Activated T-cell treated with anti-CD3 and anti-CD28 coated beads, Interleukin-2, amount 50 U/mL, for 1 hour (primary cell): ENCODE results near the gene DR1.
A peak's percentile ranks its signal among the peaks of the same experiment; 100 is the strongest.

Source experiments
- DNase-seq: peaks from one replicate; pipeline ENCODE4 v3.0.0-alpha.2; 2020

Gene DR1

DNA sequence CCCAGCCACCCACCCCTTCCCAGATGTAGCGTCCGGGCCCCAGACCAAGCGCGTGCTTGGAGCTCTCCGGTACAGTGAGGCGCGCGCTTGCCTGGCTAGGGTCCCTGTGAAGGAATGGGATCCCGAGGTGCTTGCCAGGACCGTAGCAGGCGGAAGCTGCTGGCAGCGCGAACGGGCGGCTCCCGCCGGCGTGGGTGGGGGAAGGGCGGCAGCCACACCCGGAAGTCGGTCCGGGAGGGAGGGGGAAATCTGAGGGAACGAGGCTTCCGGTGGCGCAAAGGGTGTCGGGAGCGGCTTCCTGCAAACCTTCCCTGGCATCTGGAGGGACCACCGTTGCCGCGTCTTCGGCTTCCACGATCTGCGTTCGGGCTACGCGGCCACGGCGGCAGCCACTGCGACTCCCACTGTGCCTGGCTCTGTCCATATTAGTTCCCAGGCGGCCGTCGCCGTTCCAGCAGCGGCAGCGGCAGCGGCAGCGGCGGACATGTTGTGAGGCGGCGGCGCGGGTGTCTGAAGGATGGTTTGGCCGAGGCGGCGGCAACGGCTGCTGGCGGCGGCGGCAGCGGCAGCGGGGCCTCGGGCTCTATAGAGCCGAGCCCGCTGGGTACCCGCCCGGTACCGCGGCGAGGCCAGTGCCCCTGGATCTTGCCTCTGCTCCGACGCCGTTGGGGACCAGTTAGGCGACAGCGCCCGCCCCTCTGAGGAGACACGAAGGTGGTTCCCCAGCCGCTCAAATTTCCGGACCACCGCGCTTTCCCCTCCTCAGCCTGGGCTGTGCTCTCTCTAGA is at the start of gene DR1:
Gene DR1 (plus strand): TSS at position 275 of the 788 bp plus-strand sequence. CDS start 739 bp downstream, outside the sequence.
- peak; percentile 91 for DNase-seq

DNA sequence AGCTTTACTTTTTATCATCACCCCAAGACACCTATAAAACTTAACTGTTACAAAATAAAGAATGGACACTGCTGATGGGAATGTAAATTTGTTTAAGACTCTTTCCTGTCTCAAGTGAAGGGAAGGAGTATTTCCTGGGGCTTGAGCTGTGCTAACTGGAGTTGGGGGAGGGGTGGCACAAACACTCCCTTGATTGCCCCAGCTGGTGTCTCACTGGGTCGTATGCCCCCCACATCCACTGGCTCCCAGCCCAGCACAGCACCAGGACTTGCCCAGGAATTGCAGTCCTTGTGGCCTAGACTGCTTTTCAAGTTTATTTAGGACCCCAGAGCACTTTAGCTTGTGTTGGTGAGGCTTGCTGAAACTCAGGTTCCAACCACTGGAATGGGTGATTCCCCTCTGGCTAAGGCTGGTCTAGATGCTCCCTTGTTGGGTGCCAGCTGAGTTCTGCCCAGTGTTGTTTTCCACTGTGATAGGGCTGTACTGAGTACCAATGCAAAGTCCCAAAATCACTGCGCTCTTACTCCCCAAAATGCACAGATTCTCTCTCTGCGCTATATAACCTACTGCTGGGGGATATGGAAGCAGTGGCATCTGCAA is 49.1 kb upstream of the DR1 start:
- DNase-seq: no peak

DNA sequence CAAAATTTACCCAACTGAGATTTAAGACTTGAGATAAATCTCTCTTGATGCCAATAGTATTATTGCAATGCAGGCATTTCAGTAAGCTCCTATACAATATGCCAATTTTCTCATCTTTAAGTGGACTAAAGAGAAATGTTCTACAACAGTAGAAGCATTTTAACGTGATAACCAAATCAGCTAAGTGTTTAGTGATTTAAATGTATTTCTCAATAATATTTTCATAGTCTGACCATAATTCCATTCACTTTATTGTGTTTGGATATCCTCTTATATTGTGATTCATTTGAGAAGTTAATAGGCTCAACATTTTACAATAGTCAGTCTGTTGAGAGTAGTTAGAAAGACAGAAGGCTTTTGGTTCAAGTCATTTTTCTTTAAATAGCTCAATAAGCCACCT is 44.6 kb upstream of the DR1 start:
- no peak for DNase-seq

DNA sequence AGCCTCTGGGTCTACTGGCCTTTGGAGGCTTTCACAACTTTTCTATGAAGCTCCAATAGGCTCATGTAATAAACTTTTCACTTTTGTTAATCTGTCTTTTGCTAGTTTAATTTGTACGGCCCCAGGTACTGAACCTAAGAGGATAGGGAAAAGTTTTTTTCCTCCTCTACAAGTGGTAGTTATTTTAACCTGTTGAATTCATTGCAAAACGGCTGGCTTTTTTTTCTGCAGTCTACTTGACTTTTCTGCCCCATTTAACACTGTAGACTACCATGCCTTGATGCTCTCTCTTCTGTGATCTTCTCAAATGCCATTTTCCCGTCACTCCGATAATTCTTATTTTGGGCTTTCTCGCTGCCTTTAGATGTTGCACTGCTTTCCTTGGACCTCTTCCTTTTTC is 43.6 kb upstream of the DR1 start:
- no peak for DNase-seq

DNA sequence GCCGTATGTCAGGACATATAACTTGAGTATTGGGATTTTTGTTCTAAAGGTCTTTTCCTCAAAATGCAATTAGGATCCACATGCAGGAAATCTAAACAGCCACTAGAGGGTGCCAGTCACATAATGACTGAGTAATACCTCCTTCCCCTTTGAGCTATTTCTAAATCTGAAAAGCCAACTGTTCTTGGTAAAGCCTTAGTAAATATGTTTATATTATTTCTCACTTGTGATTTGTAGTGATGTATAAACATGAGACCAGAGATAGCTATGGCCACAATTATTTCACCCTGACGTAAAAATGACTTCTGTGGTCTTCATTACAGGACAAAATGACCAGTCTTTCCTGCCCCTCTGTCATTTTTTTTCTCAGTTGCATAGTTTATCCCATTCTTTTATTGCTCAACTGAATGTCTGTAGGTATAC is 41.0 kb upstream of the DR1 start:
- no peak for DNase-seq

DNA sequence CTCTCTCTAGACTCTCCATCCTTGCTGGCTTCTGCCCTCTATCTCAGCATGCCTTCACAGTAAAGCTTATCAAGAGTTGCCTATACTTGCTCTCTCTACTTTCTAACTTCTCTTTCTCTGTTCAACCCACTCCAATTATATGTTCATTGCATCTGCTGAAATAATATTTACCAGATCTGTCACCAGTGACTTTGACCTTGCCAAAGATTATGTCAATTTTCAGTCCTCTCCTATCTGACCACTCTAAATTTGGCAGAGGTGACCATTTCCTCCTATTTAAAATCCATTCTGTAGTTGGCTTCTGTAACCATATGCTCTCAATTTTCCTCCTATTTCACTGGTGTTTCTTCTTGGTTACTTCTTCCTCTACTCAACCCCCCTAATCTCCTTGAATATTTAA is 38.8 kb upstream of the DR1 start:
- no peak for DNase-seq

DNA sequence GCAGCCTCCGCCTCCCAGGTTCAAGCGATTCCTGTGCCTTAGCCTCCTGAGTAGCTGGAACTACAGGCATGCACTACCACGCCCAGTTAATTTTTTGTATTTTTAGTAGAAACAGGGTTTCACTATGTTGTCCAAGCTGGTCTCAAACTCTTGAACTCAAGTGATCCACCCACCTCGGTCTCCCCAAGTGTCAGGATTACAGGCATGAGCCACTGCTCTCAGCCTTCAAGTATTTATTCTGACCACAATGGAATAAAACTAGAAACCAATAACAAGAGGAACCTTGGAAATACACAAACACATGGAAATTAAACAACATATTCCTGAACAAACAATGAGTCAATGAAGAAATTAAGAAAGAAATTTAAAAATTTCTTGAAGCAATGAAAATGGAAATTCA is 32.7 kb upstream of the DR1 start:
- no peak for DNase-seq

DNA sequence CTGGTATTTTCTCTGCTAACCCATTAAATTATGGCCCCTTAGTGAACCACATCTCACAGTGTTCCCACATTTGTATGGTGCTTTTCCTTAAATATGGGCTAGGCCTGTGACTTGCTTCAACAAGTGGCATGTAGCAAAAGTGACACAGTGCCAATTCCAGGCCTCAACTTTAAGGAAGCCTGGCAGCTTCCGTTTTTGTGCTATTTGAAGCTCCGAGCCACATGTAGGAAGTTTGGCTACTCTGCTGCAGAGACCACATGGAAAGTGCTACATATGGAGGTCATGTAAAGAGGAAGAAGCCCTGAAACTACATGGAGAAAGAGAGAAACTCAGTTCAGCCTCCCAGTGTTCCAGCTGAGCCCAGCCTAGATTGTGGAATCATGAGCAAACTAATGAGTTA is 28.5 kb upstream of the DR1 start:
- DNase-seq: no peak

DNA sequence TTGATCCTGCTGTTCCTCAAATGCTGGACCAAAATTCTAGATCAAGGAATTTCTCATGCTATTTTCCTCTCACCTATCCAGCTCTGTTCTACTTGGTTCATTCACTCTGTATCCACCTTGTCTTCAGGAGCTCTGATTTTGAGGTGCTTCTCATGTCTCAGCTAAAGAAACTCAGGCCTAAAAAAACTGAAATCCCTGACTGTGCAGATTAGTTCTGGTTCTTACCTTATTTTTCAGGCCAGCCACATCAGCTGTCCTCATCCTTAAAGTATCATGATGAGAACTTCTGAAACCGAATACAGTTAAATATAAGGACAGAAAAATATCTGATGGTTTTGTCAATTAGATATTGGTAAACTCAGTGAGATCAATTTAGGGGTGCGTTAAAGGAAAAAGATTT is 27.8 kb upstream of the DR1 start:
- DNase-seq: no peak

DNA sequence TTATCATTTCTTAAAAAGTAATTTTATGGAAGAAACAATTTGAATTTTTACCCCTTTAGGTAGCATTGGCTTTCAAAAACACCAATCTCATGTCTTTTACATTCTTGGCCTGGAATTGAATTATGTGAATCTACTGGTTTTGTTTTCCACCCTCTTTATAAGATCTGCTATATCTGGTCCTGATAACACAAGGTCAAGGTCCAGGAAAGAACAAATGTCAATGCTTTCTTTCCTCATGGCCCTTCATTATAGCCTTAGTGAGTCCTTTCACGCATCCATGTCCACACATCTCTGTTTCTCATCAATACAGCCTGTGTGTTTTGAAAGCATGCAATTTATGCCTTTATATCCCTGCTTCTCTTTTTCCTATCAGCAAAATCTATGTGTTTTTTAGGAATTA is 24.0 kb upstream of the DR1 start:
- no peak for DNase-seq

DNA sequence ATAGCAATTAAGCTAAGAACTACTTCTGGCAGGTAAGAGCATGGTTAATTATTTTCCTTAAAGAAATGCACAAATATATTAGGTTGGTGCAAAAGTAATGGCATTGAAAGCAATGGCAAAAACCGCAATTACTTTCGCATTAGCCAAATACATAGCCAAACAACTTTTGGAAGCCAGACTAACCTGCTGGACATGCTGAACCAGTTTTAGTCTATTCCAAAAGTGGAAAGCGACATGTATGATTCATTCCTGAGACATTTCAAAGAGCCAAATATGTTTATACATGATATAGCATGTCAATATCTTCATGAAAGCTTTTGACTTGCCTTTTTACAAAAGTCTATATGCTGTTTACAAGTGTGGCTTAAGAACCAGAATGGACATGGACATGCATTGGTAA is 23.4 kb upstream of the DR1 start:
- no peak for DNase-seq

DNA sequence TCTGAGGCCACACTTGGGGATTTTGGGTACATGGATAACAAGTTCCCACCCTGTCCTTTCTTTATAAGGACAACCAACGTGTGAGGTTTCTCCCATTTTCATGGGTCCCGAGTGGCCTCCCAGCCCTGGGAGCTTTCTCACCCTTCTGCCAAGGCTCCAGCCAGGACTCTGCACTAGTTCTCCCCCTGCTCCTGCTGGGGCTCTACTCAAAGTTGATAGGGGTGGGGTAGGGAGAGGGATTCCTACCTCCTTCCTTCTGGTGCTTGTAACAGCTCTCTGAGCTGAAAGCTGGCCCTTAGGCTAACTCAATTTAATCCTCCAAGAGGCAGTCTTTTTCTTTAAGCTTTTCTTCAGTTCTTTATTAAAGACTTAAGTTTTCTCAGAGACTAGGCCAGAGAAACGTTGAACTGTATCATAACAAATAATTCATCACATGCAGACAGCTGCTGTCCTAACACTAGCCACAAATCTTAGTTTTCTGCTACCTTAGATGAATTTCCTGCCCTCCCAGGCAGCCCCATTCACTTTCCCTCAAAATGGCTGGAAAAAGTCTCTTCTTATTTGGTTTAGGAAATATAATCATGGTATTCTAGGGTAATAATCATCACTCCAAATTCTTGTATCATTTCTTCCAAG is 22.4 kb upstream of the DR1 start:
- no peak for DNase-seq

DNA sequence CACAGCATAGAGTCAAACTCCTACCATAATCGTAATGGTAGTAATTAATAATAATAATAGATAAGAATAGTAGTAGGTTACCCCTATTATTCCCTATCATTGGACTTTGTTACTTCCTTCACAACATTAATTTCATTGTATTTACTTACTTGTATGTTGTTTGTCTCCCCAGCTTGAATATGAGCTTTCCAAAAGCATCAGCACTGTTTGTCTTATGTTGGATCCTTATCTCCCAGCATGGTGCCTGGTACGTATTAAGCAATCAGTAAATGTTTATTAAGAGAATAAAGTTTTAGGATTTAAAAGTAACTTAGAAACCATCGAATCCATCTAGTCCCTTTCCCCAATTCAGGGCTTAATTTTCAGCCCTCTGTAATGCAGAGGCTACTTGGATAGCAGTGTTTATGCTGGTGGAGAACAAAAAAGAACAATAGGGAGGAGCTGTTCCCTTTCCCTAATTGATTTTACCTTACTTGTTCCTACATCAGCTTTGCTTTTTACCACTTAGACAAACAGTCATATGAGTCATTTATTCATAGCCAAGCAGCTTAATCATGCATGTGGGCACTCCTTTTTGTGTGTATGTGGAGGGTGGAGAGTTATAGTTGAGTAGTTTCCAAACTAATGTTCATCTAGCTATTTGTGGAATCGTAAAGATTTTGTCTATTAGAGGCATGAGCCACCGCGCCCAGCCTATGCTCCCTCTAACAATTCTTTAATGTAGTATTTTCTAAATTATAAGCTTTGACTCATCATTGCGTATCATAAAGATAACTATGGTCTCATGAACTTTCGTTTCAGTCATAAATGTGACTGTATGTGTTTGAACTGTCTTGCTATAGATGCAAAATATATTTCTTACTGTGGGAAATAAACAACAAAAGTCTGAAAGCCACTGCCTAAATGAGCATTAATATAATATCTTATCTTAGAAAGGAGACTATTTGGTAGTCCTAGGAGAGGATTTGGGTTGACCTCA is 20.9 kb upstream of the DR1 start:
- no peak for DNase-seq

DNA sequence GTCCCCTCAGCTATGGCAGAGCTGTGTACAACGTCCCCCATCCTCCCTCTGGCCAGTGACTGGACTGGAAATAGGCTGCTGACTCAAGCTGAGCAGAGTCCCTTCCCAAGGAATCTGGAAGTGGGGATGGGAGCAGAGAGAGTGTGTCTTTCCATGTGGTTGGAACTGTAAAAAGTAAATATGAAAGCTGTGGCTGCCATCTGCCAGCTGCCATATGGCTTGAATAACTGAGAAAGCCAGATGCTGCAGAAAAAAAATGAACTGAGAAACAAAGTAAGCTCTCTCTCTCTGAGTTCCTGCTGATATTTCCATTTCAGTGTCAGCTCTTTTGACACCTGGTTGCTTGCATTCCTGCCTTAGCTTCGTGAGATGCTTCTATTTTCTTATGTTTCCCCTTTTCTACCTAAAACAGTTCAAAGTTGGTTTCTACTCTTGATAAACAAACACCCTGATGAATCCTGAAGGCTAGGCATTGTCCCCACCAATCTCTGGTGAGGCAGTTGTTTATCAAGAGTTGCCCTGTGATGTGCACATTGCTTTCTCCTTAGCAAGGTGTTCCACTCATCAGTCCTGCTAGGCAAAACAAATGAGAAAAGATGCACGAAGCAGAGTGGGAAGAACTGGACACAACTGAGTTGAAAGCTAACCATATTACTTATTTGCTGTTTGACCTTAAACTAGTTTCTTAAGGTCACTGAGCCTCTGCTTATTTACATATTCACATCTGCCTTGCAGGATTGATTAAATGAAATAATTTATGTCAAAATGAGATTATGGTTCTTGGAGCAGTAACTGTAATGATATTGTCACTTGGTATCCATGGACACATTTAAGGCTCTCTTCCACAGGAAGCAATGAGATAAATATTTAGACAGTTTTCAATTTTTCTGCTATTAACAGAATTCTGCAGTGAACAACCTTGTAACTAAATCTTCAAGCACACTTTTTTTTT is 16.6 kb upstream of the DR1 start:
- no peak for DNase-seq

DNA sequence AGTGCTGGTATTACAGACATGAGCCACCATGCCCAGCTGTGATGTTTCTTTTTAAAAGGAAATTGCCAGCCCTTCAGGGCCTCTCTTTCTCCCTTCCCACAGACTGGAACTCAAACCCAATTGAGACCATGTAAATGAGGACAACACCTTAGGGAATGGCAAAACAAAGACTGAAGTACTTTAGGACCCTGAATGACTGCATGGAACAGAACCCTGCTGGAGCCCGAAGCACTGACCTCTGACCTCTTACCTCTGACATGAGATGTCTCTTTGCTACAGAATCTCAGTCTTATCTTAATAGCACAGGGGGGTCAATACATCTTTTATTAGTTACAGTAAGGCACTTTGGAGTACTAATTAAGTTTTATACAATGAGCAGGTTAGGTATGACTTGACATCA is 15.5 kb upstream of the DR1 start:
- DNase-seq: no peak

DNA sequence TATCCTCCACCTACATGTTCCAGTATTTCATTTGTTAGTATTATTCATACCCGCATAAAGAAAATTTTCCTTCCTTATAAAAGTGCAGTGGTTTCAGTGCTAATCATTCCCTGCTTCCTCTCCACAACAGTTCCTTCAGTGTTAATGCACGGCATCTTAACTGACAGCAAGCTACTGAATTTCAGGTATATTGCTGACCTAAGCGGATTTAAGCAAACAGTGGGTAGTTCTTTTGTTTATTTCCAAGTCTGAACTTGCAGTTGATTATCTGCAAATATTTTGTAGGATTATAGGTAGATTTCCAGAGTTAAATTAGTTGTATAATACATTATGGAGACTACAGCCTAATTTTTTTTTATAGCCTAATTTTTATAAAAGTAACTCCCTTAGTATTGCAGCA is 15.1 kb upstream of the DR1 start:
- no peak for DNase-seq

DNA sequence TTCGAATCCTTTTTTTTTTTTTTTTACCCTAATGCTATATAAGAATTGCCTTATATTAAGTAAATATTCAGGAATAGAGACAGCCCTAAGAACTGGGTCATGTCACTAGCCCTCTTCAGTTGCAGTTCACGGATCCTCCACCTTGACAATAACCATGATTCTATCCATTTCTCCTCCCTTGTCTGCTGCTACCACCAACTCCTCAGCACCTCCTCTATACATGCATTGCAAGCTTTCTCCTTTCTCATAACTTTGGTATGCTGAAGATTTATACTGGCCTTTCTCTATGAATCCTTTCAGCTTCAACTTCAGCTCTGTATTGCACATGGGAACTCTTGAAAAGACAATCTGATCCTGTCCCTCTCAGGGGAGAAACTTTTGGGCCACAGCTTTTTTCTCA is 14.3 kb upstream of the DR1 start:
- DNase-seq: no peak

DNA sequence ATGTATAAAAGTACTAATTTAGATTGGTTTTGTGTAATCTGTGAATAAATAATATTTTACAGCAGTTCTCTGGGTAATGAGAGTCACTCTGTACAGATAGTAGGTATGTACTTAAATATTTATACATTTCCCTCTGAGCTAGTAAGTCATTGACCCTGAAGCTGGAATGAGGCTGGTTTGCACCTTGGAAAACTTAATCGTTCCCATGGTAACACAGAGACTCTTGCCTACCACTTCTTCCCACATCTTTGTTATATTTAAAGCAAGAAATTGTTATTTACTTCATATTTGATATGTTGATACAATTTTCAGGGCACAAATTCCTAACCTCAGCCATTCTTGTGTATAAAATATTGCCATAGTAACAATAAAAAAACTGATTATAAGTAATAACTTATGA is 13.3 kb upstream of the DR1 start:
- no peak for DNase-seq

DNA sequence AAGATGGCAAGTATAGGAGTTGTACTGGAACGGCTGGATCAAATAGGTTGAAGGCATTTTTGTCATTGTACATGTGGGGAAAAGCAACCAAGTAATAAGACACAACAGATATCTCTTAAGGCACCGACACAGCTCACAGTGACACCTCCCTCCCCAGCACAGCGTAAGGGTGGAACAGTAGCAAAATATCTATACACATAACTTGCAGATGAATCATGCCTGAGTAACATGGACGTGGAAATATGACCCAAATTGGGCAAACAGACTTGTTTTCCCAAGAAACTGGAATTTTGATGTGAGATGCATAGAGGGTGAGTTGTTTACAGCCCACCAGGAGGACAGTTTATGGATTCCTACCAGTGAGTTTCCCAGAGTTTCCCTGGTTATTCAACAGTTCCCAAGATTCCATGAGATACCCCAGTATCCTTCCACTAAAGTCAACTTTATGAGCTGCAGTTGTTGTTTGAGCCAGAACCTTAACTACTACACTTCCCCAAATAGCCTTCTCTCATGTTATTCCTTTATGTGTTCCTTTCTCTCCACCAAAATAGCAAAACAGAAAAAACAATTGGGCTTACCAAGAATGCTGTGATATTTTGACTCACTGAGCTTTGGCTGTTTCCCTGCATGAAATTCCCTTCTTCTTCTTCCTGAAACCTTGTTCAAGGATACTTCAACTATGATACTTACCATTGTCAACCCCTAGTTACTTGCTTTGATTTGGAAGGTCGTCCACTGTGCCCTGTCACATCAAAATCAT is 7.1 kb upstream of the DR1 start:
- DNase-seq: no peak

DNA sequence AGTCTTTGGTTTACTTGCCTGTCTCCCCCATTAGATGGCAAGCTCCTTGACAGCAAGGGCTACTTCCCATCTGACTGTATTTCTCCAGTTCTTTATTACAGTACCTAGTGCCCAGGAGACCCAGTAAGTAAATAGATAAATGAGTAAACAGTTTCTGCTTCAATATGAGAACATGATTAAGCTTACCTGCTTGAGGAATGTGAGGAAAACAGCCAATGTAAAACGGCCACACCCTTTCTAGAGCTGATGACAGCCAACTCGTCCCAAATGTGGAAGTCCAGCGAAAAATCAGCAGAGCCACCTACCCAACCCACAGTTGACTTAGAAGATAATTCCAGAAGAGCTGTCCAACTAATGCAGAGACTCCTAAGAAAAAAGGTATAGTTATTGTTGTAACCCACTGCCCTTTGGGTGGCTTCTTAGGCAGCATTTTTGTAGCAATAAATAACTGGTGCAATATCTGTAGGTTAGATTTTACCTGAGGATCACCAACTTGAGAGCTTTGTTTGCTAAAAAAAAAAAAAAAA is 6.5 kb upstream of the DR1 start:
- DNase-seq: no peak

DNA sequence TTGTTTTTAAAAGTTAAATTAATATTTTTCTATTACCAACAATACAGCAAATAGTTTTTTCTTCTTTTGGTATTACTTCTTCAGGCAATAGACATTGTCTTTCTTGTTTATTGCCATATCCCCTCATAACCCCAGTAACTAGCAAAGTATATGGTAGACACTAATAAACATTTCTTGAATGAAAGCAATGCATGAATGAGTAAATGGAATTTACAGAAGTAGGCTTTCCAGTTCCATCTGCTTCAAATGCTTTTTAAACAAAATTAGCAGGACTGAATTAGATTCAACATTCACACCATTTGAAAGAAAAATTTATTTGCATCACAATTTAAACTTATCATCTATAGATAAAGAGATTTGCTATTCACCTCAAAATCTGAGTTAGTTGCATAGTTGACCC is 5.6 kb upstream of the DR1 start:
- DNase-seq: no peak
